HG03139 (cell line): Measurements from ENCODE around the gene PPP2R2B.
"Not testable (repeated sequence)": the region's sequence is repeated elsewhere in the genome, so short reads cannot be mapped to it uniquely, and the experiment has no call there.

ENCODE experiments used
- ATAC-seq: cut with Tn5 transposase; IDR thresholded peaks from one replicate; pipeline ENCODE4 v1.9.1; 2021; ENCODE audit not compliant: unreplicated experiment

The PPP2R2B gene

DNA sequence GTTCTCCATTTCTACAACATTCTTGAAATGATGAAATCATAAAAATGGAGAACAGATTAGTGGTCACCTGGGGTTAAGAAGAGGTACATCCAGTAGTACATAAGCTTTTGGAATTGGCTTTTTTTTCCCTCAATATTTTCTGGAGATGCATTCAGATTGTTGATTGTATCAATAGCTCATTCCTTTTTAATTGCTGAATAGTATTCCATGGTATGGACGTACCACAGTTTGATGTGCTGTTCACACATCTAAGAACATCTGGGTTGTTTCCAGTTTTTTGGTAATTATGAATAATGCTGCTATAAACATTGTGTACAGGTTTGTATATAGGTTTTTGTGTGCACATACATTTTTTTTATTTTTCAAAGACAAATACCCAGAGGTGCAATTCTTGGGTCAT, 130.0 kb downstream of the PPP2R2B start:
- no peak for ATAC-seq

- ATAC-seq, result no peak
These were observed 132.5 kb downstream of the PPP2R2B start for GRCh38 chr5:146745931-146746577.

GRCh38 chr5:146744068-146744745, 134.3 kb downstream of the PPP2R2B start:
- no peak for ATAC-seq

GRCh38 chr5:146734936-146735577, 143.5 kb downstream of the PPP2R2B start:
- no peak for ATAC-seq

- ATAC-seq, result no peak
These were observed 145.6 kb downstream of the PPP2R2B start for GRCh38 chr5:146732962-146733361.

DNA sequence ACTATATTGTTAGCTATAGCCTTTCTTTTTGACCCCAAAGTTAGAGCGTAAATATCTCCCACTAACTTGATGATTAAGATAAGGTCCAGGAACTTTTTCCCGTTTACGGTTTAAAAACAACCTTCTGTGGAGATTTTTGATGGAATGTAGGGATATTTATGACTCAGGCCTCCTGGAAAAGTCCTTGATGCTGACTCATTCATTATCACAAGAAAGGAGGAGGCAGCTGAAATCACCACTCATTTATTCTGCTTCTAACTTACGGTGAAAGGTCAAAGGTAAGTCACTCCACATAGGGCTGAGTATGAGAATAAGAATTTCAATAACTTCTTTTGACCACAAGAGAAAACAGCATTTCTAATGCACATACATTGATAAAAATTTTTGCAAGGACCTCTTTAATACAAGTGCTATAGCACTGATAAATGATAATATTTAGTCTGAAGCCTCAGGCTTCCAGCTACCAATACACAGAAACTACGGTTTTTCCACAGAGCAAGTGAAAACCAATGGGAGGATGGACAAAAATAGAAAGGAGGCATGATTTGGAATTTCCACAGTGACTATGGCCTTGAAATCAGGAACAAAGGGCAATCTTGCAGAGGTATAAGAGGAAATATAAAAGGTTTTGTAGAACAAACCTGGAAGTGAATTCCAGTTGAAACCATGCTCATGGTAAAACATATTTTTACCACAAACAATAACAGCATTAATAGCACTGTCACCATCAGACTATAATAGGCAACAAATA, 146.5 kb downstream of the PPP2R2B start:
- ATAC-seq, result no peak

DNA sequence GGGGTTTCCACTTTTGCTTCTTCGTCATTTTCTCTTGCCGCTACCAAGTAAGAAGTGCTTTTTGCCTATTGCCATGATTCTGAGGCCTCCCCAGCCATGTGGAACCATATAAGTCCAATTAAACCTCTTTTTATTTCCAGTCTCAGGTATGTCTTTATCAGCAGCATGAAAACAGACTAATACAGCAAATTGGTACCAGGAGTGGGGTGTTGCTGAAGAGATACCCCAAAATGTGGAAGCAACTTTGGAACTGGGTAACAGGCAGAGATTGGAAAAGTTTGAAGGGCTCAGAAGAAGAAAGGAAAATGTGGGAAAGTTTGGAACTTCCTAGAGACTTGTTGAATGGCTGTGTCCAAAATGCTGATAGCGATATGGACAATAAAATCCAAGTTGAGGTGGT, 149.8 kb downstream of the PPP2R2B start:
- ATAC-seq, result not testable (repeated sequence)

GRCh38 chr5:146726891-146727290, 151.7 kb downstream of the PPP2R2B start:
- ATAC-seq, result no peak

DNA sequence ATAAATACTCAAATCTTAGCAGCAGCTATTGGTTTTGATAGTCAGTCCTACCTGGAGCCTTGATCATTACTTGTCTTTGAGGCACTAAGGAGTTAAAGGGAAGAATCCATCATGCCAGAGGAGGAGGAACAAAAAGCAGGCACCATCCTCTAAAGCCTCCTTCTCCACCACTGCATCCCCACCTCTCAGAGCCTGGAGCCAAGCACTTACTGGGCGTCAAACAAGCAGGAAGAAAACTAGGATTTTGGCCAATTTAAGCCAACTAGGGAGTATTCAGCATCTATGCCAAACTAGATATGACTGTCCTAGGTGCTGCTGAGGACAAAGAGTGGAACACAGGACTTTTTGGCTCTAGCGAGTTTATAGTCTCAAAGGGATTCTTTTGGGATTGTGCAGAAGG, 152.5 kb downstream of the PPP2R2B start:
- ATAC-seq, result no peak

DNA sequence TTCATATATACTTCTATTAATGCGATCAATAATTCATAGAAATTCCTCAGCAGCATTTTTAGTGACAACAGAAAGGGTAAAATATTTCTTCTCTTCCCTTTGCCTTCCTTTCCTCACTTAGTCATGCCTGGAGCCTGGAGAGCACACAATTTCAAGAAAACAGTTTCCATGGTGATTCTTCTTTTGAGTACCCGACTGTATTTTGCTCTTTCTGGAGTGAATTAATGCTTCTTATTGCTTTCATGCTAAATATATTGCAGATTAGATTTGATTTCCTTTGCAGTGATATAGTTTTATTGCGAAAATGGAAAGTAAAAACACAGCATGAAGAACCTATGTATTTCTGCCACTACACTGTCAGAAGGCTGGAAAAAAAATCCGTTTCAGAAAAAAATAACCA, 153.5 kb downstream of the PPP2R2B start:
- no peak for ATAC-seq

GRCh38 chr5:146722361-146722779, 156.2 kb downstream of the PPP2R2B start:
- ATAC-seq, result no peak

- ATAC-seq, result no peak
These were observed 157.3 kb downstream of the PPP2R2B start for GRCh38 chr5:146721073-146721815.

- no peak for ATAC-seq
These were observed 158.4 kb downstream of the PPP2R2B start for GRCh38 chr5:146720107-146720506.

DNA sequence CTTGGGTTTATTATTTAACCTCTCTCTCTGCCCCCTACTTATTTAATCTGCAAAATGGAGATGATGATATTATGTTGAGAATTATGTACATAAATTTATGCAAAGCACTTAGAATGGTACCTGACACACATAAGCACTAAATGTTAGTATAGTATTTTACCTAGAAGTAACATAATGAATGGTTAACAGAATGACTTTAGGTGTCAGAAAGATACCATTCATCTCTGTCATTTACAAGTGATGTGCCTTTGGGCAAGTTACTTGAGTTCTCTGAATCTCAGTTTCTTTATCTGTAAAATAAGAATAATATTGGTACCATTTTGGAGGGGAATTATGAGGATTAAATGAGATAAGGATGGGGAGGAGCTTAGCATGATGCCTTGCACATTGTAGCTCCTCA, 159.4 kb downstream of the PPP2R2B start:
- ATAC-seq, result no peak

GRCh38 chr5:146718609-146719008, 159.9 kb downstream of the PPP2R2B start:
- ATAC-seq, result no peak

DNA sequence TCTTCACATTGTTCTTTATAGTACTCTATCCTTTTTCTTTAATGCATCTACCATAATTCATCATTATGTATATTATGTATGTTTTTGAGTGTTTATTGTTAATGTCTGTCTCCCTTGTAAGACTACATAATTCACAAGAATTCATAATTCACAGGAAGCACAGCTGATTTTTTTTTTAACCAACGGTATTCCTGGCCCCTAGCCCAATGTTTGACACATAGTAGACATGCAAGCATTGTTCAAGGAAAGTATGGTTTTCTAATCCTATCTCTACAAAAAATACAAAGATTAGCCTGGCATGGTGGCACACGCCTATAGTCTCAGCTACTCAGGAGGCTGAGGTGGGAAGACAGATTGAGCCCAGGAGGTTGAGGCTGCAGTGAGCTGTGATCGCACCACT, 160.6 kb downstream of the PPP2R2B start:
- ATAC-seq, result no peak

GRCh38 chr5:146716636-146717035, 161.9 kb downstream of the PPP2R2B start:
- no peak for ATAC-seq

DNA sequence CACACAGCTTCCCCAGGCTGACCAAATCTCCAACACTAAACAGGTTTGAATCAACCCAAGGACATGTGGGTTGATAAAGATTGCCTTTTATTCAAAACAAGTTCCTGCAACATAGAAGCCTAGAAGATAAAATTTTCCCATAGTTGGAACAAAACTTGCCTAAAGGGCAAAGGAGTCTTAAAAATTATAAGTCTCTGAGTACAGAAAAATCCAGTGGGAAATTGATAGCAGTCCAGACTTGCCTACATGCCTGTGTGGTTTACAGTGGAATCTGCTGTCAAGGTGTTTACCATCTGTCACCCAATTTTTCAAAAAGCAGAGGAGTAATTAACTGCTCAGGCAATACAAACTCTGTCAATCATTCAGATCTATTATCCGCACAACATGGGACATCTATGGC, 168.2 kb downstream of the PPP2R2B start:
- ATAC-seq, result no peak

DNA sequence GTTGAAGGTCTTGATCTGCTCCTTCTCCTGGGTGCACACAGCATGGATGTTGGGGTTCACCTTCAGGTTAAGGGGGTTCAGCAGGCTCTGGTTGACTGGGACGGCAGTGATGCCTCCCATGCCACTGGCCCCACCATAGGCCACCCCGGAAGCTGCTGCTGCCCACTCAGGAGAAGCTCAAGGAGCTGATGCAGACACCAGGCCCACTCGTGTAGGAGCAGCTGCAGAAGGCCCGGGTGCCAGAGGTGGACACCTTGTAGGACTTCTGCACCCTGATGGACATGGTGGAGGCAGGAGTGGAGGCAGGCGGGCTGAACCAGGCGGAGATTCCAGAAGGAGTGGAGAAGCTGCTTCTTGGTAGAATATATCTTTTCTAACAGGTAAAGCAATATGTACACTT, 171.2 kb downstream of the PPP2R2B start:
- ATAC-seq, result no peak

- ATAC-seq, result no peak
These were observed 172.1 kb downstream of the PPP2R2B start for GRCh38 chr5:146706321-146706972.
